Right cardiac atrium (tissue), 5 donors: ENCODE data around the gene COL4A2. TPM values are rescaled to one million over a fixed set of nuclear protein-coding genes. Genes with fewer than 3 reads are reported as not detected.
A peak's percentile ranks its signal among the peaks of the same experiment; 100 is the strongest.

ENCODE experiments used
- ATAC-seq, 2 donors: fragments of 200-7000 bp; cut with Tn5 transposase; one replicate each; pipeline versions ENCODE4 v1.8.0 to v1.9.1; 2020; ENCODE audit warnings: moderate library complexity in 2 of 2, mild to moderate bottlenecking in 1 of 2
- DNase-seq, 3 donors: peaks; one replicate each; pipeline ENCODE4 v3.0.0-alpha.2; 2020
- H3K27ac ChIP-seq: one replicate; pipeline ENCODE4 v1.5.1; 2013; ENCODE audit warnings: mild to moderate bottlenecking, low read length, control low read depth, moderate library complexity
- H3K27me3 ChIP-seq: one replicate; pipeline ENCODE4 v1.6.1; 2013; ENCODE audit not compliant: control insufficient read depth, insufficient read depth
- H3K4me1 ChIP-seq: one replicate; pipeline ENCODE4 v1.6.1; 2013; ENCODE audit warnings: low read length; ENCODE audit not compliant: control insufficient read depth, insufficient read depth
- H3K4me3 ChIP-seq: one replicate; pipeline ENCODE4 v1.5.1; 2013; ENCODE audit warnings: low read length, control low read depth
- H3K9me3 ChIP-seq: one replicate; pipeline ENCODE4 v1.6.1; 2013; ENCODE audit warnings: low read length; ENCODE audit not compliant: control insufficient read depth
- WGBS: extraction: QIAGEN DNeasy Blood & Tissue Kit; methylation state at CpG from one replicate; pipeline ENCODE4 v1.1.7; 2013; 5-methylcytosine and 5-hydroxymethylcytosine counted together
- intact Hi-C, 4 donors: fragments of 100-400 bp; cut with DNase I; formaldehyde crosslinking; loops; one replicate each; pipeline versions ENCODE4 v1.11.0 to v1.14.0; 2022 to 2023
- polyA plus RNA-seq: library from polyadenylated mRNA; stranded (reverse); fragments of 200-250 nt; gene quantifications from one replicate; pipeline ENCODE4 v1.2.3, GENCODE V29; 2013
- total RNA-seq, 4 donors: library from RNA; stranded (reverse); fragmentation: NEBNext Ultra II Directional; extraction: Animal tissue kit (Norgen Biotek cat#: 25700); gene quantifications; one replicate each; pipeline ENCODE4 v1.2.1, GENCODE V29; 2021
- donor health status: healthy with polysubstance abuse.
- donor health status: DM: no; HTN: yes; CAD: no.
- donor health status: DM: no; HTN: no; CAD: no.
- donor health status: DM: no; HTN: yes; CAD: no; lungs with severe emphysema.
- donor health status: DM: yes; HTN: yes; CAD: no.

COL4A2 gene
- total and polyA plus RNA-seq, 5 donors = 84.7 to 268 (median 103) TPM

DNA sequence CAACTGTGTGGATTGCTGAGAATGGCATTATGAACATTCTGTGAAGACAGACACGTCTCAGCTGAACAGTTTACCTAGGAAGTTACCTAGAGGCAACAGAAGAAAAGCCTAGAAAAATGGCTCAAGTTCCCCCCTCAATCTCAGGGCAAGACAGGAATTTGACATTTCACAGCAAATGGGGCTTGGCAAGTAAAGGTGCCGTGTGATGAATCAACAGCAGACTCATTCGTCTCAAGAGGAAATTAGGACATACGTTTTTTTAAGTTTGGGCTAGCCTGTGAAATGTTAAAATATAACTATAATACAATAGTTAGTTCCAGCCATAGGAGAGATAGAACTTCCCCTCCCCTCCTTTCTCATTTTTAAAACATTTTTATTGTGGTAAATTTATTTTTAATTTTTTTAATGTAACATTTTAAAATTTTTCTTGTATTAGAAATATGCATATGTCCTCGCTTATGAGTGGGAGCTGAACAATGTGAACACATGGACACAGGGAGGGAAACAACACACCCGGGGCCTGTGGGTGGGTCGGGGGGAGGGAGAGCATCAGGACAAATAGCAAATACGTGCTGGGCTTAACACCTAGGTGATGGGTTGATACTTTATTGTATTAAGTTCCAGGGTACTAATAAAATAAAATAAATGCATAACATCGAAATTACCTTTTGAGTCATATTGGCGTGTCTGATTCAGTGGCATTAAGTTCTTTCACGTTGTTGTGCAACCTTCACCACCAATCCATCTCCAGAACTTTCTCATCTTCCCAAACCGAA is 116.0 kb downstream of the COL4A2 start:
- peaks cover 9% of the 10 kb centered on the region for H3K4me1 ChIP-seq
- no peaks in the 10 kb centered on the region for H3K9me3 ChIP-seq
- intact Hi-C loops = loop anchor here in 1 of 4 donors (5.0 kb wide), 1 partner anchor 201 kb away; no protein-coding TSS in a partner anchor
- no peak for ATAC-seq
- H3K27ac ChIP-seq = no peak overlapping the region
- H3K4me3 ChIP-seq = no peak overlapping the region
- no peak for DNase-seq
- no peaks in the 10 kb centered on the region for H3K27me3 ChIP-seq
- 54% methylated on average over 12 of the region's 12 CpGs for WGBS

DNA sequence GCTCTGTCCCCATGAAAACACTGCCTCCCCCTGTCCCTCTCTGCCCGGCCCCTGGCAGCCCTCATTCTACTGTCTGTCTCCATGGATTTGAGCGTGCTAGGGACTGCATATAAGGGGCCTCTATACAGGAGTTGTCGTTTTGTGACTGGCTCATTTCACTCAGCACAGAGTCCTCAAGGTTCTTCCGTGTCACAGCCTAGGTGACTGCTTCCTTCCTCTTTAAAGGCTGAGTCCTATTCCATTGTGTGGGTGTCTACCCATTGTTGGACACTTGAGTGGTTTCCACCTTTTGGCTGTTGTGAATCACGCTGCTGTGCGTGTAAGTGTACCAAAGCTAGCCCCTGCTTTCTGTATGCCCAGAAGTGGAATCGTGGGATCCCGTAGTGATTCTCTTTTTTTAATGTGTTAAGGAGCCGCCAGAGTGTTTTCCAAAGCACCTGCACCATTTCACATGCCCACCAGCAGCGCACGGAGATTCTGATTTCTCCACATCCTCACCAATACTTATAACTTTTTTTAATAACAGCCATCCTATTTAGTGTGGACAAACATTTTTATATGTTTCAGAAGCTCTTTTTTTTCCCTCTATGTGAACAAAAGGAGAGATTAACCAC is 116.7 kb downstream of the COL4A2 start:
- Histone ChIP-seq H3K27ac (no peak overlapping the region), H3K4me1 (peaks cover 9% of the 10 kb centered on the region)

DNA sequence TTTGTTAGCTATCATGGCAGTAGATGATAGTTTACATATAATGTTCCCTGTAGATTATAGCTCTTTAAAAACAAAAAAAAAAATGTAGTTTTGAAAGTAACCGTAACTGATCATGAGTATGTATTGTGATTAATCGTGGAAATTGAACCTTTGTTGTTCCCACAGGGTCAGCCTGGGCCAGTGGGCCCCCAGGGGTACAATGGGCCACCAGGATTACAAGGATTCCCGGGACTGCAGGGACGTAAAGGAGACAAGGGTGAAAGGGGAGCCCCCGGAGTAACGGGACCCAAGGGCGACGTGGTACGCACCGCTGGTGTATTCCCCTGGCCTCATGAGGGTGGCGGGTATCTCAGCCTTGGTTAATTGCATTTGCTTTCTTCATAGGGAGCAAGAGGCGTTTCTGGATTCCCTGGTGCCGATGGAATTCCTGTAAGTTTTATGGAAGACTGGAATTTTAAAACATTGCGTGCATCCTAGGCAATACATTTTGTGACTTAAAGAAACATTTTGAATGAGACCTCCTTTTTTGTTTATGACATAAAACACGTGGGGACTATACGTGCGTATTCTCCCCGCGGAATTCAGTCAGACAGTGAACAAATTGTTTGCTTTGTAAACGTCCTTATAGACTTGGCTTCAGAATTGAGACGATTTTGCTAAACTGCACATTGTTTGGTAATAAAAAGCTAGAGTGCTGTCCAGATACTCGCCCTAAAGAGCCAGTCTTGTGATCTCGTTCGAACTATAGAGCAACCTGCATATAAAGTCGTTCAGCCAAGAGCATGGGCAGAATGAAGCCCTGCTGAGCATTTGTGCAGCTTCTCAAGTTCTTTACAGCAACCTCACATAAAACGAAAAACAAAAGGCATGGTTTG is 117.7 kb downstream of the COL4A2 start:
- H3K27me3 ChIP-seq = no peaks in the 10 kb centered on the region
- no peak overlapping the region for H3K4me3 ChIP-seq
- no peak overlapping the region for H3K27ac ChIP-seq
- intact Hi-C loops = loop anchor here in 1 of 4 donors (5.0 kb wide), 1 partner anchor 203 kb away; no protein-coding TSS in a partner anchor
- ATAC-seq (no peak), DNase-seq (no peak)
- peaks cover 9% of the 10 kb centered on the region for H3K4me1 ChIP-seq
- no peaks in the 10 kb centered on the region for H3K9me3 ChIP-seq
- 82% methylated on average over 26 of the region's 26 CpGs for WGBS

More for the DNA sequence above, 116.7 kb downstream of the COL4A2 start:
- H3K9me3 ChIP-seq = no peaks in the 10 kb centered on the region
- intact Hi-C loops = loop anchor here in 1 of 4 donors (5.0 kb wide), 1 partner anchor 201 kb away; no protein-coding TSS in a partner anchor
- DNase-seq (no peak), ATAC-seq (peak in 1 of 2 donors; percentile 15)
- 75% methylated on average over 11 of the region's 11 CpGs for WGBS
- H3K27me3 ChIP-seq = no peaks in the 10 kb centered on the region
- H3K4me3 ChIP-seq = no peak overlapping the region

DNA sequence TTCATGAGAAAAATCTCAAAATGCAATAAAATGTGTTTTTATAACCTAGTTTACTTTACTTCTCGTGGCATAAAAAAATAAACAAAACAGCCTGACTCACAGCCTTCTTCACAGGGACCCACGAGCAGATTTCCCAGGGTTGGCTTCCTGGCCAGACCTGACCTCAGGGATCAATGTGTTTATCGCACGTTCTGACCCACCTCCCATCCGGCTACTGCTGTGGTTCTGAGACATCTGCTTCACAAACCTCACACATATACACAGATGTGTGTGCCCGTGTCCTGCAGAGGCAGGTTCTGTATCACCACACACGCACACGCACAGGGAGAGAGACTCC is 118.3 kb downstream of the COL4A2 start:
- DNase-seq = no peak
- Histone ChIP-seq H3K9me3 (no peaks in the 10 kb centered on the region), H3K4me3 (no peak overlapping the region), H3K27ac (no peak overlapping the region), H3K27me3 (no peaks in the 10 kb centered on the region), H3K4me1 (peaks cover 6% of the 10 kb centered on the region)
- WGBS = 80% methylated on average over 8 of the region's 8 CpGs
- intact Hi-C loops = no loop called here
- no peak for ATAC-seq

DNA sequence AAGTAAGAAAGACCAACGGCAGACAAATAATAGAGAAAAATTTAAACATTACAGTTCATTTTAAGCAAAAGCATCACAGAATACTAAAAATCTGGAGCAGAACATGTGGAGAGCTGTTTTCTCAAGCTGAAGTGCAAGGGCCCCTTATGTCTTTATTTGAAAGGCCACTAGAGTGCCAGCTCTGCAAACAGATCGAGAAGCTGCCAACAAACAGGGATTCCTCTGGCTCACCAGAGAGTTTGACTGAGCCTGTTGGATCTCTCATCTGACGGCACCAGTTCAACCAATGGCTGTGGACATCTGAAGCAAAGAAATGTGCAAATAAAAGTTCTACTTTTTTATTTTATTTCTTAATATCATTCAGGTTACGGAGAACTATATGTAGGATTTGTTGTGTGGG is 119.7 kb downstream of the COL4A2 start:
- H3K4me3 ChIP-seq = no peak overlapping the region
- ATAC-seq (peak in 1 of 2 donors; percentile 46), DNase-seq (no peak)
- no peaks in the 10 kb centered on the region for H3K9me3 ChIP-seq
- peaks cover 8% of the 10 kb centered on the region for H3K4me1 ChIP-seq
- no peaks in the 10 kb centered on the region for H3K27me3 ChIP-seq
- H3K27ac ChIP-seq = no peak overlapping the region
- intact Hi-C loops = no loop called here
- 59% methylated on average over 4 of the region's 4 CpGs for WGBS

DNA sequence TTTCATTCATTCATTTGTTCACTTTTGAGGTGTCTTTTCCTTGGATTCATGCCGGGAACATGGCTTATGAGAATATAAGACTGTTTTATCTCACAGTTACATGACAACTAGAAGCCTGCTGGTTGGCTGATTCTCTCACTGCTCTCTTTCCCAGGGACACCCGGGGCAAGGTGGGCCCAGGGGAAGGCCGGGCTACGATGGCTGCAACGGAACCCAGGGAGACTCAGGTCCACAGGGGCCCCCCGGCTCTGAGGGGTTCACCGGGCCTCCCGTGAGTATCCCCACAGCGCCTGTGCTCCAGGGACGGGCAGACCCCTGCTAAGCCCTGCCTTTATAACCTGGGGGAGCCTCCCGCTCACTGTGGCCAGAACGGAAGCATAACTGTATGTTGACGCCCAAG is 121.2 kb downstream of the COL4A2 start:
- DNase-seq = no peak
- no peaks in the 10 kb centered on the region for H3K27me3 ChIP-seq
- peaks cover 12% of the 10 kb centered on the region for H3K4me1 ChIP-seq
- H3K4me3 ChIP-seq = no peak overlapping the region
- intact Hi-C loops = no loop called here
- ATAC-seq = no peak
- WGBS = 92% methylated on average over 13 of the region's 13 CpGs
- H3K27ac ChIP-seq = no peak overlapping the region
- no peaks in the 10 kb centered on the region for H3K9me3 ChIP-seq

DNA sequence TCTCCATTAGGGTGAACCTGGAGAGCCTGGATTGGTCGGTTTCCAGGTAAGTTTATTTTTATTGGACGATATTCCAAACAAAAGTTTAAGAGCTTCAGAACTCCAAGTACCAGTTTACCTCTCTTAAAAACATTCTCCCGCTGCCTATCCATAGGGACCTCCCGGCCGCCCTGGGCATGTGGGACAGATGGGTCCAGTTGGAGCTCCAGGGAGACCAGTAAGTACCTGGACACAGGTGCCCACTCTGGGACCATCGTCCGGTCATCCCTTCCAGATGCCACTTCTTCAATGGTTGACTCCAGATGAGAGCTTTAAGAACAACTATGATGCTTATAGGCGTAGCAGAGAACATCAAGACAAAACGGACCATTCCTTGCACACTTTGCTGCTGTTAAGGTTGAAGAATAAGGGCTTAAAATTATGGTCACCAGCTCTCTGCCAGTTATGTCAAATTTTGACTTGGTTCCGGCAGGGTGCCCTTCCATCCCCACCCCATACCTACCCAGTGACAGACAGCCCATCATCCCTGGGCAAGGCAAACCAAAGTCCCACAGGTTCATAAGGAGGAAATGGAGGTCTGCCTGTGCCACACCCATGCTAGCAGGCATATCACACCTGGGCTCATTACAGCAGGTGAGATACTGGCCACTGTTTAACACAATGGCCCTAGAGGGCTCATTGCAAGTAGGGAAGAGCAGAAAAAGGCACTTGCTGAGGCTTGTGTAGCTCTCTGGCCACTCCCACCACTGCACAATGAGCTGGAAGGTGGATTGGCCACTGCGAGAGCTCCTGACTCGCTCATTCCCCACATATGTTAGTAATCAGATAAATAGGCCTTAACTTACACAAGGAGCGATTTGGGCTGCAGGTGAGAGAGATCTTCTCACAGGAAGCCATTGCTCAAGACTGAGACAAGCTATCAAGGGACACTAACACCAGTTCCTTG is 123.6 kb downstream of the COL4A2 start:
- 97% methylated on average over 13 of the region's 13 CpGs for WGBS
- no peak overlapping the region for H3K4me3 ChIP-seq
- H3K27ac ChIP-seq = peak overlapping the region; percentile 20
- intact Hi-C loops = loop anchor here in 2 of 4 donors (2.0 to 10.0 kb wide), 2 partner anchors 40 to 216 kb away; no protein-coding TSS in a partner anchor
- H3K27me3 ChIP-seq = no peaks in the 10 kb centered on the region
- ATAC-seq (no peak), DNase-seq (no peak)
- peaks cover 12% of the 10 kb centered on the region for H3K4me1 ChIP-seq
- no peaks in the 10 kb centered on the region for H3K9me3 ChIP-seq

DNA sequence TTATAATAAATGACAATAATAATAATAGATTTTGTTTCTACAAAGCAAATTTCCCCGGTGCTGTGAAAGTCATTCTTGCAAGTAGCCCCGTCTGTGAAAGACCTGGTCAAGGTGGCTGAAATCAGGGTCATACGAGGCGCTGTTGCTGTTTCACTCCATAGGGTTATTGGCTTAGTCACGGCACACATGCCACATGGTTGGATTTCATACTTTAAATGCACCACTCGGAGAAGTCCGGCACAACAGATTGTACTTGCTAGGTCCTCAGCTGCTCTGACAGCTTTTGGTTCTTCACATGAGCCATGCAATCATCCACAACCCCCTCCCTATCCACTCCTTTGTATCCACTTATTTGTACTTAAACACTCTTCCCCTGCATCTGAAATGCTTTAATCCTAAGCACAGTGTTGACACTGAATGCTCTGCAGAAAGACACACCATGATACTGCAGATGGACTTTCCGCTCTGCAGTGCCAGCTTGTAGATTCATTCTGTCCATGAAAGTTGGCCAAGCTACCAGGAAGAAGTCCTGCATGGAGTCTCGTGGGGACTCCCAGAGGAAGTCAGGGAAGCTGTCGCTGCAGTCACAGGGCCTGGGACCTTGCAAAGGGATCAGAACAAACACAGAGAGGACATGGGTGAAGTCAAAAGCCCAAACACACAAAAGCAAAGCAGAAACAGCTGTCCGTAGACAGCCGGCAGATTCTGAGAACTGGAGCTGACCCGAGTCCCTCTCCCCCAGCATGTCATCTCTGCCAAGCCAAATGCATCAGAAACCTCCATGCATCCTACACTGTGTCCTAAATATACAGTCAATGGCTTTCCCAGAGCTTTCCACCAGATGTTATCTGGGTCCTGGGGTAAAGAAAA is 124.6 kb downstream of the COL4A2 start:
- ATAC-seq = peak; percentile 53 to 70
- H3K27ac ChIP-seq = peak overlapping the region; percentile 74

DNA sequence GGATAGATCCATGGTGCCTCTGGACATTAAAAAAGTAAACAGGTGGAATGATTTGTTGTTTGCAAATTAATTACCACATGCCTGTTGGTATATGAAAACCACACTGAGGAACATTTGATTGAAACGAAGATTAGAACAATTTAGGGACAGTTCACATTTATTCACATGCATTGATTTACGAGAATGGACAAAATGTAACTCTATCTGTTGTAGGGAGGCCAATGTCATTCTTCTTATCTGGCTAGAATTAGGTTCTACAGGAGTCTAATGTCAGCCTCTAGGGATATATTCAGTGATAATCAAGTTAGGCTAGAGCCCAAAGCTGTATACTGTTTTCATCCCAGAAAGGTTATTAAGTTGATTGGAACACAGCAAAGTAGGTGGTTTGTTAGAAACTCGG is 125.4 kb downstream of the COL4A2 start:
- WGBS = 48% methylated on average over 3 of the region's 3 CpGs
- Histone ChIP-seq H3K27ac (no peak overlapping the region), H3K4me1 (peaks cover 12% of the 10 kb centered on the region)

More for the DNA sequence above, 124.6 kb downstream of the COL4A2 start:
- no peak overlapping the region for H3K4me3 ChIP-seq
- DNase-seq = peak in 1 of 3 donors; percentile 66
- H3K27me3 ChIP-seq = no peaks in the 10 kb centered on the region
- WGBS = 55% methylated on average over 13 of the region's 13 CpGs
- peaks cover 12% of the 10 kb centered on the region for H3K4me1 ChIP-seq
- intact Hi-C loops = loop anchor here in 2 of 4 donors (2.0 to 10.0 kb wide), 2 partner anchors 41 to 217 kb away; no protein-coding TSS in a partner anchor
- no peaks in the 10 kb centered on the region for H3K9me3 ChIP-seq

More for the DNA sequence above, 125.4 kb downstream of the COL4A2 start:
- Histone ChIP-seq H3K27me3 (no peaks in the 10 kb centered on the region), H3K4me3 (no peak overlapping the region), H3K9me3 (no peaks in the 10 kb centered on the region)
- DNase-seq = no peak
- intact Hi-C loops = loop anchor here in 1 of 4 donors (10.0 kb wide), 1 partner anchor 218 kb away; no protein-coding TSS in a partner anchor
- ATAC-seq = peak; percentile 2 to 6
